Liver (tissue), 9 donors: ENCODE measurements around the gene MIF4GD. TPM values are rescaled to one million over a fixed set of nuclear protein-coding genes. Genes with fewer than 3 reads are reported as not detected.

Experiments used
- DNase-seq: peaks from one replicate; pipeline ENCODE4 v3.0.0-alpha.2; 2017; ENCODE audit warnings: low spot score
- H3K27ac ChIP-seq, 2 donors: one replicate each; pipeline ENCODE4 v1.7.0; 2013; ENCODE audit warnings: inconsistent platforms in 2 of 2, low read length in 2 of 2, control low read depth in 1 of 2, low read depth in 1 of 2, mild to moderate bottlenecking in 1 of 2
- H3K27me3 ChIP-seq, 4 donors: one replicate each; pipeline versions ENCODE4 v1.6.1 to v1.7.0; 2013; ENCODE audit warnings: low read length in 3 of 4, inconsistent platforms in 1 of 4, mild to moderate bottlenecking in 1 of 4, moderate library complexity in 1 of 4; ENCODE audit not compliant: control insufficient read depth in 4 of 4, insufficient read depth in 4 of 4
- H3K36me3 ChIP-seq, 4 donors: one replicate each; pipeline versions ENCODE4 v1.6.1 to v1.7.0; 2013; ENCODE audit warnings: low read length in 3 of 4, mild to moderate bottlenecking in 3 of 4, low read depth in 1 of 4, moderate library complexity in 1 of 4; ENCODE audit not compliant: control insufficient read depth in 4 of 4, insufficient read depth in 3 of 4
- H3K4me1 ChIP-seq, 4 donors: one replicate each; pipeline versions ENCODE4 v1.6.1 to v1.7.0; 2013; ENCODE audit warnings: low read length in 3 of 4, mild to moderate bottlenecking in 3 of 4, moderate library complexity in 1 of 4; ENCODE audit not compliant: control insufficient read depth in 4 of 4, insufficient read depth in 4 of 4
- H3K4me3 ChIP-seq, 3 donors: one replicate each; pipeline versions ENCODE4 v1.6.1 to v1.7.0; 2013; ENCODE audit warnings: low read length in 3 of 3, control low read depth in 1 of 3, low read depth in 1 of 3, mild to moderate bottlenecking in 1 of 3
- H3K9ac ChIP-seq, 2 donors: one replicate each; pipeline ENCODE4 v1.7.0; 2013; ENCODE audit warnings: low read length in 2 of 2, mild to moderate bottlenecking in 2 of 2, moderate library complexity in 2 of 2, control low read depth in 1 of 2, low read depth in 1 of 2
- H3K9me3 ChIP-seq, 4 donors: one replicate each; pipeline versions ENCODE4 v1.6.1 to v1.7.0; 2013; ENCODE audit warnings: low read length in 3 of 4; ENCODE audit not compliant: control insufficient read depth in 4 of 4
- EGR1 ChIP-seq, 2 donors: IDR thresholded peaks; 2 replicates each; pipeline ENCODE4 v1.6.1; 2016 to 2018; ENCODE audit warnings: antibody characterized with exemption in 2 of 2, low read depth in 2 of 2
- FOXA1 ChIP-seq: IDR thresholded peaks from 2 replicates; pipeline ENCODE4 v1.6.1; 2016; ENCODE audit warnings: antibody characterized with exemption
- FOXA2 ChIP-seq: IDR thresholded peaks from 2 replicates; pipeline ENCODE4 v1.6.1; 2016; ENCODE audit warnings: antibody characterized with exemption
- GABPA ChIP-seq, 2 donors: IDR thresholded peaks in 1 of 2; conservative IDR thresholded peaks in 1 of 2; 2 replicates each; pipeline ENCODE4 v1.6.1; 2016; ENCODE audit warnings: antibody characterized with exemption in 2 of 2, mild to moderate bottlenecking in 1 of 2, moderate library complexity in 1 of 2
- HNF4A ChIP-seq, 2 donors: conservative IDR thresholded peaks; 2 replicates each; pipeline ENCODE4 v1.6.1; 2016; ENCODE audit warnings: antibody characterized with exemption in 2 of 2, mild to moderate bottlenecking in 2 of 2
- HNF4G ChIP-seq: IDR thresholded peaks from 2 replicates; pipeline ENCODE4 v1.6.1; 2016; ENCODE audit warnings: antibody characterized with exemption
- JUND ChIP-seq, 2 donors: IDR thresholded peaks; 2 replicates each; pipeline ENCODE4 v1.6.1; 2016; ENCODE audit warnings: antibody characterized with exemption in 2 of 2
- NR2F2 ChIP-seq: IDR thresholded peaks from 2 replicates; pipeline ENCODE4 v1.6.1; 2016; ENCODE audit warnings: antibody characterized with exemption
- REST ChIP-seq: IDR thresholded peaks from 2 replicates; pipeline ENCODE4 v1.6.1; 2016; ENCODE audit warnings: antibody characterized with exemption, mild to moderate bottlenecking
- RXRA ChIP-seq, 2 donors: IDR thresholded peaks; 2 replicates each; pipeline ENCODE4 v1.6.1; 2017 to 2018; ENCODE audit warnings: antibody characterized with exemption in 2 of 2, mild to moderate bottlenecking in 1 of 2
- SP1 ChIP-seq: IDR thresholded peaks from 2 replicates; pipeline ENCODE4 v1.6.1; 2018; ENCODE audit warnings: antibody characterized with exemption, mild to moderate bottlenecking
- TAF1 ChIP-seq: conservative IDR thresholded peaks from 2 replicates; pipeline ENCODE4 v1.6.1; 2016; ENCODE audit warnings: antibody characterized with exemption, mild to moderate bottlenecking
- YY1 ChIP-seq: IDR thresholded peaks from 2 replicates; pipeline ENCODE4 v1.6.1; 2016; ENCODE audit warnings: antibody characterized with exemption, mild to moderate bottlenecking
- ZBTB33 ChIP-seq: IDR thresholded peaks from 2 replicates; pipeline ENCODE4 v1.6.1; 2016; ENCODE audit warnings: antibody characterized with exemption
- WGBS: extraction: QIAGEN DNeasy Blood & Tissue Kit; methylation state at CpG from one replicate; pipeline ENCODE4 v1.1.7; 2013; 5-methylcytosine and 5-hydroxymethylcytosine counted together
- polyA plus RNA-seq, 2 donors: library from polyadenylated mRNA; stranded (reverse) in 1 of 2; unstranded in 1 of 2; fragments of 200-250 nt in 1 of 2; fragments of >200 nt in 1 of 2; fragmentation: Nextera tagmentation in 1 of 2; extraction: Ambion mirVana in 1 of 2; gene quantifications; one replicate each; pipeline versions ENCODE4 v1.2.1 to v1.2.3, GENCODE V29; 2013 to 2015
- total RNA-seq, 2 donors: library from RNA; depleted of rRNA; stranded (reverse); fragments of >200 nt; gene quantifications; one replicate each; pipeline ENCODE4 v1.2.3, GENCODE V29; 2014
- TF ChIP-seq, protein P1 (sequence below): IDR thresholded peaks from 2 replicates; pipeline ENCODE4 v1.6.1; 2016; ENCODE audit warnings: antibody characterized with exemption
- TF ChIP-seq, protein P2 (sequence below): fragments of 150-350 bp; IDR thresholded peaks from 2 replicates; pipeline ENCODE4 v1.5.1; 2017; ENCODE audit warnings: improper control_type of control experiment, low read depth, low read length; ENCODE audit not compliant: missing input control
- TF ChIP-seq, protein P3 (sequence below): IDR thresholded peaks from 2 replicates; pipeline ENCODE4 v1.6.1; 2016; ENCODE audit warnings: antibody characterized with exemption
- donor health status: healthy.
- donor health status: healthy.
- donor health status: healthy.
- donor health status: healthy.
- donor health status: healthy.

MIF4GD gene
- total and polyA plus RNA-seq, 4 donors: 6.2 to 13.6 (median 9.7) TPM

DNA sequence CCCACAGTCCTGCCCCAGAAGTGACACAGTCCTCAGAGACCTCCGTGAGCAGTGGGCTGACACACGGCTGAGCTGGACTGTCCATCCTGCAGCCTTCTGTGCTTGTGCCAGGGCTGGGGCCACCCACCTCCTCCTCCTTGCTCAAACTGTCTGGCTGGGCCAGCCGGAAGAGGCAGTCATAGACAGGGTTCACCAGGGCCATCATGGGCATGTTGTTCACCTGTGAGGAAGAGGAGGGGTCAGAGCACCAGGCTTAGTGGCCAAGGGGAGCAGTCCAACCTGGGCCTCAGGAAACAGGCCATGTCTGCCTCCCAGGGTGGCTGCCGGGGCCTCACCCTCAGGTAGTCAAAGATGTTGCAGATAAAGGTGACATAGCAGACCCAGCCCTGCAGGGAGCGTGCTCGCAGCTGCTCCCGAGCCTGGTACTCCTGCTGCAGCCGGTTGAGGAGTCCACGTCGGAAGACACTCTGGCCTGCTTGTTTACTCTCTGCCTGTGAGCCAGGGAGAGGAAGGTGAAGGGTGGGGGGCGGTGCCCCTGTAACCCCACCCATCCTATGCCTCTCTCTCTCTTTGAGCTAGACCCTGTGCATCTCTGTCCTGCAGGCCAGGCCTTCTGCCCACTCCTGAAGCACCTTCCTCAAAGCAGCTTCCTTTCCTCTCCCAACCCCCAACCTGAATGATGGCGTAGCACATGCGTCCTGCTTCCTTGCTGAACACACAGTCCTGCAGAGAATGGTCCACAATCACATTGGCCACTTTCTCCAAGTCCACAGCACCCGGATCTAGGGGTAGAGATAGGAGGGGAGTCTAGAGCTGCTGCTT is 3.4 kb downstream of the MIF4GD start:
- 55% methylated on average over 14 of the region's 14 CpGs for WGBS
- DNase-seq: peak; percentile 44
- Histone ChIP-seq H3K27me3 (no peaks in the 10 kb centered on the region), H3K9me3 (no peaks in the 10 kb centered on the region), H3K27ac (no peak overlapping the region), H3K9ac (no peak overlapping the region), H3K4me3 (no peak overlapping the region), H3K4me1 (peaks cover 7 to 37% (median 21%) of the 10 kb centered on the region in 4 donors), H3K36me3 (peaks cover 5 to 23% (median 19%) of the 10 kb centered on the region in 4 donors)
- TF ChIP-seq YY1 (no peak), NR2F2 (no peak), TAF1 (no peak), ZBTB33 (no peak), HNF4G (no peak), GABPA (IDR thresholded peaks at IDR 0.05 in 1 of 2, conservative IDR thresholded peaks at IDR 0.05 in 1 of 2) (no peak), REST (no peak), SP1 (no peak), RXRA (IDR thresholded peaks at IDR 0.05) (no peak), HNF4A (conservative IDR thresholded peaks at IDR 0.05) (no peak), JUND (IDR thresholded peaks at IDR 0.05) (no peak), FOXA1 (no peak), FOXA2 (no peak), EGR1 (IDR thresholded peaks at IDR 0.05; ENCODE audit: low read depth in 2 of 2) (no peak)
- TF ChIP-seq, protein P1, sequence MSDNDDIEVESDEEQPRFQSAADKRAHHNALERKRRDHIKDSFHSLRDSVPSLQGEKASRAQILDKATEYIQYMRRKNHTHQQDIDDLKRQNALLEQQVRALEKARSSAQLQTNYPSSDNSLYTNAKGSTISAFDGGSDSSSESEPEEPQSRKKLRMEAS: no peak
- TF ChIP-seq, protein P2, sequence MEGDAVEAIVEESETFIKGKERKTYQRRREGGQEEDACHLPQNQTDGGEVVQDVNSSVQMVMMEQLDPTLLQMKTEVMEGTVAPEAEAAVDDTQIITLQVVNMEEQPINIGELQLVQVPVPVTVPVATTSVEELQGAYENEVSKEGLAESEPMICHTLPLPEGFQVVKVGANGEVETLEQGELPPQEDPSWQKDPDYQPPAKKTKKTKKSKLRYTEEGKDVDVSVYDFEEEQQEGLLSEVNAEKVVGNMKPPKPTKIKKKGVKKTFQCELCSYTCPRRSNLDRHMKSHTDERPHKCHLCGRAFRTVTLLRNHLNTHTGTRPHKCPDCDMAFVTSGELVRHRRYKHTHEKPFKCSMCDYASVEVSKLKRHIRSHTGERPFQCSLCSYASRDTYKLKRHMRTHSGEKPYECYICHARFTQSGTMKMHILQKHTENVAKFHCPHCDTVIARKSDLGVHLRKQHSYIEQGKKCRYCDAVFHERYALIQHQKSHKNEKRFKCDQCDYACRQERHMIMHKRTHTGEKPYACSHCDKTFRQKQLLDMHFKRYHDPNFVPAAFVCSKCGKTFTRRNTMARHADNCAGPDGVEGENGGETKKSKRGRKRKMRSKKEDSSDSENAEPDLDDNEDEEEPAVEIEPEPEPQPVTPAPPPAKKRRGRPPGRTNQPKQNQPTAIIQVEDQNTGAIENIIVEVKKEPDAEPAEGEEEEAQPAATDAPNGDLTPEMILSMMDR: no peak
- TF ChIP-seq, protein P3, sequence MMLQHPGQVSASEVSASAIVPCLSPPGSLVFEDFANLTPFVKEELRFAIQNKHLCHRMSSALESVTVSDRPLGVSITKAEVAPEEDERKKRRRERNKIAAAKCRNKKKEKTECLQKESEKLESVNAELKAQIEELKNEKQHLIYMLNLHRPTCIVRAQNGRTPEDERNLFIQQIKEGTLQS: no peak
